Neural progenitor cell (in vitro differentiated cells): ENCODE results near the gene GRIFIN. TPM values are rescaled to one million over a fixed set of nuclear protein-coding genes. Genes with fewer than 3 reads are reported as not detected.
"Not testable (repeated sequence)": the region's sequence is repeated elsewhere in the genome, so short reads cannot be mapped to it uniquely, and the experiment has no call there.

Source experiments
- DNase-seq: peaks from one replicate; pipeline ENCODE4 v3.0.0-alpha.2; 2016; ENCODE audit warnings: low spot score
- H2AFZ ChIP-seq: fragments of 200-600 bp; sonication (generic); replicated peaks from 2 replicates; pipeline ENCODE4 v1.6.1; 2016; ENCODE audit warnings: antibody characterized with exemption
- H3F3A ChIP-seq: fragments of 200-600 bp; sonication (generic); 2 replicates; pipeline ENCODE4 v1.6.1; 2016; ENCODE audit warnings: antibody characterized with exemption, low read depth
- H3K27ac ChIP-seq: fragments of 200-600 bp; sonication (generic); 2 replicates; pipeline ENCODE4 v1.5.1; 2016; ENCODE audit warnings: mild to moderate bottlenecking
- H3K27me3 ChIP-seq: fragments of 200-600 bp; sonication (generic); 2 replicates; pipeline ENCODE4 v1.6.1; 2016; ENCODE audit warnings: mild to moderate bottlenecking, moderate library complexity
- H3K36me3 ChIP-seq: fragments of 200-600 bp; sonication (generic); 2 replicates; pipeline ENCODE4 v1.5.1; 2016
- H3K4me1 ChIP-seq: fragments of 200-600 bp; sonication (generic); 2 replicates; pipeline ENCODE4 v1.6.1; 2016; ENCODE audit warnings: mixed run types
- H3K4me2 ChIP-seq: fragments of 200-600 bp; sonication (generic); 2 replicates; pipeline ENCODE4 v1.6.1; 2016
- H3K4me3 ChIP-seq: fragments of 200-600 bp; sonication (generic); 2 replicates; pipeline ENCODE4 v1.5.1; 2016
- H3K79me2 ChIP-seq: fragments of 200-600 bp; sonication (generic); 2 replicates; pipeline ENCODE4 v1.6.1; 2016; ENCODE audit warnings: low read depth
- H3K9ac ChIP-seq: fragments of 200-600 bp; sonication (generic); 2 replicates; pipeline ENCODE4 v1.6.1; 2016
- H3K9me3 ChIP-seq: fragments of 200-600 bp; sonication (generic); 2 replicates; pipeline ENCODE4 v1.5.1; 2016; ENCODE audit warnings: low read depth
- H4K20me1 ChIP-seq: fragments of 200-600 bp; sonication (generic); 2 replicates; pipeline ENCODE4 v1.6.1; 2016; ENCODE audit warnings: low read depth
- H3K27ac Mint-ChIP-seq: 3 replicates; pipeline ENCODE4 v1.8.0; 2021; ENCODE audit warnings: mixed read lengths
- H3K27me3 Mint-ChIP-seq: 2 replicates; pipeline ENCODE4 v1.8.0; 2022; ENCODE audit warnings: low read depth, mild to moderate bottlenecking, inconsistent platforms, moderate library complexity, mixed read lengths; ENCODE audit not compliant: insufficient read depth
- H3K36me3 Mint-ChIP-seq: 3 replicates; pipeline ENCODE4 v1.8.0; 2021; ENCODE audit warnings: mixed read lengths
- H3K4me1 Mint-ChIP-seq: 3 replicates; pipeline ENCODE4 v1.8.0; 2021; ENCODE audit warnings: mixed read lengths
- H3K4me3 Mint-ChIP-seq: 3 replicates; pipeline ENCODE4 v1.8.0; 2021; ENCODE audit warnings: mild to moderate bottlenecking, moderate library complexity, mixed read lengths
- H3K9me3 Mint-ChIP-seq: 3 replicates; pipeline ENCODE4 v1.8.0; 2020; ENCODE audit warnings: mixed read lengths
- CTCF ChIP-seq: fragments of 200-600 bp; sonication (generic); IDR thresholded peaks from 2 replicates; pipeline ENCODE4 v1.5.1; 2017; ENCODE audit warnings: antibody characterized with exemption, mild to moderate bottlenecking
- EZH2 ChIP-seq: fragments of 200-600 bp; sonication (generic); IDR thresholded peaks from 2 replicates; pipeline ENCODE4 v1.6.1; 2017; ENCODE audit warnings: antibody characterized with exemption, mild to moderate bottlenecking, moderate library complexity
- EZH2phosphoT487 ChIP-seq: fragments of 200-600 bp; sonication (generic); IDR thresholded peaks from 2 replicates; pipeline ENCODE4 v1.6.1; 2017; ENCODE audit warnings: antibody characterized with exemption
- total RNA-seq: library from RNA; depleted of rRNA; stranded (reverse); fragments of >200 nt; gene quantifications from 2 replicates; pipeline ENCODE4 v1.2.3, GENCODE V29; 2015; ENCODE audit warnings: low replicate concordance

GRIFIN gene
- total RNA-seq, 1 donor from 2014 or later = not detected

GRCh38 chr7:2460641-2461040 is 15.6 kb downstream of the GRIFIN start:
- Mint-ChIP-seq H3K27ac (no peak overlapping the region), H3K4me1 (peaks cover 14% of the 10 kb centered on the region), H3K4me3 (no peak overlapping the region), H3K27me3 (peaks cover 11% of the 10 kb centered on the region), H3K36me3 (no peaks in the 10 kb centered on the region), H3K9me3 (peaks cover 13% of the 10 kb centered on the region)
- no peaks in the 10 kb centered on the region for H4K20me1 ChIP-seq
- no peak overlapping the region for H3K9ac ChIP-seq
- no peaks in the 10 kb centered on the region for H3K27me3 ChIP-seq
- DNase-seq = no peak
- H3F3A ChIP-seq = no peaks in the 10 kb centered on the region
- H3K4me1 ChIP-seq = no peaks in the 10 kb centered on the region
- TF ChIP-seq EZH2 (no peak), CTCF (no peak), EZH2phosphoT487 (no peak)
- H3K9me3 ChIP-seq = no peaks in the 10 kb centered on the region
- no peaks in the 10 kb centered on the region for H3K36me3 ChIP-seq
- no peak overlapping the region for H3K27ac ChIP-seq
- no peak overlapping the region for H3K4me3 ChIP-seq
- H3K79me2 ChIP-seq = no peaks in the 10 kb centered on the region
- no peak overlapping the region for H3K4me2 ChIP-seq
- no peak overlapping the region for H2AFZ ChIP-seq

DNA sequence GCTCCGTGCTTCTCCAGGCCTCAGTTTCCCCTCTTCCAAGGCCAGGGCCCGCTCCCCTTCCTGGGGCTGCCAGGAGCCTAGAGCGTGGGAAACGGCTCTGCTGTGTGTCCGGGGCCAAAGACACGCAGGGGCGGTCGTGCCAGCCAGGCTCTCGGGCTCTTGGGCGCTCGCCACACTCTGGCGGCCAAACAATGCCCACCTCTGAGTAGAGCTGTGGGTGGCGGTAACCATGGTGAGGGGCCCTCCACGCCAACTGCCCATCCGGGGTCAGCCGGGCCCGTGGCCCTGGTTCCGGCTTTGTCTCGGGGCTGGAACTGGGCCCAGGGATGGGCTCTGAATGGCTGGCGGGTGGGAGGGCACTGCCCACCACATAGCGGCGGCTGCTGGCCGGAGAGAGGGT is 16.0 kb downstream of the GRIFIN start:
- TF ChIP-seq EZH2 = no peak
- TF ChIP-seq CTCF = no peak
- no peak for TF ChIP-seq EZH2phosphoT487
- Mint-ChIP-seq H3K27me3 (peaks cover 11% of the 10 kb centered on the region), H3K9me3 (peaks cover 16% of the 10 kb centered on the region), H3K27ac (no peak overlapping the region), H3K4me3 (no peak overlapping the region), H3K4me1 (peaks cover 13% of the 10 kb centered on the region), H3K36me3 (no peaks in the 10 kb centered on the region)
- H3K4me1 ChIP-seq = no peaks in the 10 kb centered on the region
- no peak overlapping the region for H3K27ac ChIP-seq
- no peaks in the 10 kb centered on the region for H3K27me3 ChIP-seq
- no peaks in the 10 kb centered on the region for H3K9me3 ChIP-seq
- no peak for DNase-seq
- H3K36me3 ChIP-seq = no peaks in the 10 kb centered on the region
- H3K4me2 ChIP-seq = no peak overlapping the region
- H3K79me2 ChIP-seq = no peaks in the 10 kb centered on the region
- no peaks in the 10 kb centered on the region for H3F3A ChIP-seq
- H3K4me3 ChIP-seq = no peak overlapping the region
- no peak overlapping the region for H2AFZ ChIP-seq
- no peak overlapping the region for H3K9ac ChIP-seq
- no peaks in the 10 kb centered on the region for H4K20me1 ChIP-seq

DNA sequence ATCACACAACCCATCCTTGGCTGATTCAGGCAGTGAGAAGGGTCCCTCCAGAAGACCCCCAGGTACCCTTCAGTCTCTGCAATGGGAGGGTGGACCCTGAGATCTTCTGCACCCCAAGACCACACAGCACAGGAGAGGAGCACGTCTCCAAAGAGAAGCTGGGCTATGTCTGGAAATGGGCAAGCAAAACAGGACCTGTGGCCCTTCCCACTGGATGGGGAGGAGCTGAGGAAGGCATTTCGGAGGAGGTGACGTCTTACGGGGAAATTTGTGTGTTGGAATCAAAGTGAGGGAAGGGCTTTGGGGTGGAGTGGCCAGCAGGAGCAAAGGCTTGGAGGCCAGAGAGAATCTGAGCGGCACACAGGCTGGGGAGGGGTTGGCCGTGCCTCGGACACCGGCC is 16.5 kb downstream of the GRIFIN start:
- no peaks in the 10 kb centered on the region for H3K9me3 ChIP-seq
- peaks cover 11% of the 10 kb centered on the region for H3K27me3 Mint-ChIP-seq
- peaks cover 16% of the 10 kb centered on the region for H3K9me3 Mint-ChIP-seq
- H2AFZ ChIP-seq = no peak overlapping the region
- DNase-seq = no peak
- H3K36me3 ChIP-seq = no peaks in the 10 kb centered on the region
- no peak overlapping the region for H3K4me3 Mint-ChIP-seq
- no peaks in the 10 kb centered on the region for H3F3A ChIP-seq
- no peaks in the 10 kb centered on the region for H3K27me3 ChIP-seq
- no peaks in the 10 kb centered on the region for H4K20me1 ChIP-seq
- H3K4me1 ChIP-seq = no peaks in the 10 kb centered on the region
- H3K9ac ChIP-seq = no peak overlapping the region
- H3K4me2 ChIP-seq = no peak overlapping the region
- H3K79me2 ChIP-seq = no peaks in the 10 kb centered on the region
- H3K36me3 Mint-ChIP-seq = no peaks in the 10 kb centered on the region
- no peak overlapping the region for H3K27ac ChIP-seq
- TF ChIP-seq CTCF = no peak
- TF ChIP-seq EZH2 = no peak
- no peak for TF ChIP-seq EZH2phosphoT487
- no peak overlapping the region for H3K4me3 ChIP-seq
- H3K27ac Mint-ChIP-seq = peak overlapping the region; percentile 70
- H3K4me1 Mint-ChIP-seq = peaks cover 13% of the 10 kb centered on the region

DNA sequence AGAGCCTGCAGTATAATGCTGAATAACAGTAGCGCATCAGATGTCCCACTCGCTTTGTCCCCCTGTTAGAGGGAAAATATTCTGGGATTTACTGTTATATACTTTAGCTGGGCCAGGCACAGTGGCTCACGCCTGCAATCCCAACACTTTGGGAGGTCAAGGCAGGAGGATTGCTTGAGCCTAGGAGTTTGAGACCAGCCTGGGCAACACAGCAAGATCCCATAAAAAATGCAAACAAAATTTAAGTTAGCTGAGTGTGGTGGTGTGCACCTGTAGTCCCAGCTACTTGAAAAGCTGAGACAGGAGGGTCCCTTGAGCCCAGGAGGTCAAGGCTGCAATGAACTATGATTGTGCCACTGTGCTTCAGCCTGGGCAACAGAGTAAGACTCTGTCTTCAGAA is 22.3 kb downstream of the GRIFIN start:
- H3K27me3 Mint-ChIP-seq, H3K9ac ChIP-seq, H3F3A ChIP-seq, H3K9me3 ChIP-seq, H3K79me2 ChIP-seq, H3K4me1 ChIP-seq, H3K27me3 ChIP-seq, DNase-seq, H3K4me3 Mint-ChIP-seq, H3K36me3 ChIP-seq, H3K36me3 Mint-ChIP-seq, H3K4me3 ChIP-seq, H2AFZ ChIP-seq, H3K4me2 ChIP-seq, H3K9me3 Mint-ChIP-seq, H3K27ac ChIP-seq, H3K27ac Mint-ChIP-seq, H4K20me1 ChIP-seq: not testable (repeated sequence)
- H3K4me1 Mint-ChIP-seq = peaks cover 10% of the 10 kb centered on the region
